ENCODE measurements around the gene ASB12. TPM values are rescaled to one million over a fixed set of nuclear protein-coding genes. Genes with fewer than 3 reads are reported as not detected.

ASB12 gene
- total and polyA plus RNA-seq, 2 of the 13 experiments (the other 11 are each of a cell fraction or from before 2014, with no cell fraction given), result 0.05 TPM; not detected in 1

- no peak for TF ChIP-seq LCORL (IDR thresholded peaks at IDR 0.05)
- no peak for TF ChIP-seq LCORL (CRISPR knock-in tag; IDR thresholded peaks at IDR 0.05)
- TF ChIP-seq FLYWCH1 (CRISPR knock-in tag; IDR thresholded peaks at IDR 0.05), result no peak
- no peak for TF ChIP-seq NR2F6 (IDR thresholded peaks at IDR 0.05)
- peak; percentile 25; the same call in 1 of the 2 replicates for TF ChIP-seq NR2F6 (CRISPR knock-in tag; IDR thresholded peaks at IDR 0.05)
- TF ChIP-seq SAP130 (CRISPR knock-in tag; IDR thresholded peaks at IDR 0.05; ENCODE audit: low read depth), result peak; percentile 47
- peak; percentile 14 for TF ChIP-seq HNRNPLL (IDR thresholded peaks at IDR 0.05; ENCODE audit: low read depth, low read length, poor library complexity, severe bottlenecking)
- no peak for TF ChIP-seq AGO1 (IDR thresholded peaks at IDR 0.05; ENCODE audit: low read depth, low read length, poor library complexity, severe bottlenecking)
- TF ChIP-seq ZNF687 (CRISPR knock-in tag; IDR thresholded peaks at IDR 0.05), result peak; percentile 57; the same call in 1 of the 2 replicates
- TF ChIP-seq ZSCAN31 (CRISPR knock-in tag; IDR thresholded peaks at IDR 0.05; ENCODE audit: low read depth), result 0 out of 2 replicates have a peak, but pooled peaks have one; percentile 35
- peak; percentile 41 for TF ChIP-seq HIC2 (CRISPR knock-in tag; IDR thresholded peaks at IDR 0.05; ENCODE audit: low read depth)
- peak; percentile 80; the same call in 1 of the 2 replicates for TF ChIP-seq HNRNPL (IDR thresholded peaks at IDR 0.05; ENCODE audit: low read depth, low read length)
- TF ChIP-seq PREB (CRISPR knock-in tag; IDR thresholded peaks at IDR 0.05), result no peak
- no peak for TF ChIP-seq MTA3 (CRISPR knock-in tag; IDR thresholded peaks at IDR 0.05)
- TF ChIP-seq HNF4A (CRISPR knock-in tag; IDR thresholded peaks at IDR 0.05), result peak; percentile 50
- TF ChIP-seq ZNF282 (IDR thresholded peaks at IDR 0.05; ENCODE audit: partially characterized antibody), result no peak
- no peak for TF ChIP-seq RARA (CRISPR knock-in tag; IDR thresholded peaks at IDR 0.05)
- TF ChIP-seq UBTF (CRISPR knock-in tag; IDR thresholded peaks at IDR 0.05), result peak; percentile 46; the same call in 1 of the 2 replicates
- peak in 1 of 2 experiments; percentile 43; a peak in 3 of 4 replicates for TF ChIP-seq POLR2A (IDR thresholded peaks at IDR 0.05; ENCODE audit: insufficient read depth in 1 of 2, low read depth in 2 of 2, low read length in 2 of 2)
- peak; percentile 41; the same call in 1 of the 2 replicates for TF ChIP-seq ZFP91 (CRISPR knock-in tag; IDR thresholded peaks at IDR 0.05; ENCODE audit: borderline replicate concordance)
- TF ChIP-seq CCDC6 (CRISPR knock-in tag; IDR thresholded peaks at IDR 0.05), result no peak
These were observed 26.2 kb downstream of the ASB12 start (continued) for GRCh38 chrX:64204252-64204651.
